Endothelial cell of umbilical vein (primary cell): ENCODE results near the gene AIG1. TPM values are rescaled to one million over a fixed set of nuclear protein-coding genes. Genes with fewer than 3 reads are reported as not detected.

ENCODE experiments used
- BruUV-seq: library from RNA; stranded (reverse); fragments of 400-500 nt; replicated peaks from 2 replicates; lab custom pipeline; 2021; lab: Mats Ljungman, UMichigan
- CTCF ChIA-PET: fragments of 300-600, 350-600 bp; sonication (Branson Sonifier 250); formaldehyde crosslinking; loops from one replicate; lab custom pipeline; 2021; ENCODE audit warnings: antibody characterized with exemption, inconsistent platforms; lab: Charles Lee
- POLR2A ChIA-PET: fragments of 300-600, 350-600 bp; sonication (Branson Sonifier 250); formaldehyde crosslinking; loops from one replicate; lab custom pipeline; 2021; ENCODE audit warnings: antibody characterized with exemption, inconsistent platforms; lab: Charles Lee
- DNase-seq: peaks from one replicate; pipeline ENCODE4 v3.0.0-alpha.2; 2011; ENCODE audit warnings: low read depth, low spot score
- FAIRE-seq: peaks from 2 replicates; lab custom pipeline; 2011; peaks lifted over from hg19 to GRCh38; lab: Jason Lieb, UNC
- H2AFZ ChIP-seq: 2 replicates; pipeline ENCODE4 v1.6.0; 2012; ENCODE audit warnings: low read depth, low read length, control low read depth, inconsistent platforms
- H3K27ac ChIP-seq: 2 replicates; pipeline ENCODE4 v1.5.1; 2011; ENCODE audit warnings: low read depth, mild to moderate bottlenecking, control low read depth, low read length, moderate library complexity; ENCODE audit not compliant: insufficient read depth
- H3K27me3 ChIP-seq, 2 experiments: 2 replicates each; pipeline versions ENCODE4 v1.6.0 to v1.6.1; 2011; ENCODE audit warnings: low read length in 2 of 2, mixed read lengths in 1 of 2; ENCODE audit not compliant: control insufficient read depth in 2 of 2, insufficient read depth in 2 of 2
- H3K36me3 ChIP-seq, 2 experiments: 2 replicates in 1 of 2; 3 replicates in 1 of 2; pipeline ENCODE4 v1.5.1; 2011; ENCODE audit warnings: low read length in 2 of 2, mild to moderate bottlenecking in 1 of 2, moderate library complexity in 1 of 2; ENCODE audit not compliant: control insufficient read depth in 2 of 2, insufficient read depth in 2 of 2; ENCODE audit errors: extremely low read depth in 1 of 2
- H3K4me1 ChIP-seq: 3 replicates; pipeline ENCODE4 v1.5.1; 2011; ENCODE audit warnings: mild to moderate bottlenecking, low read length; ENCODE audit not compliant: control insufficient read depth, insufficient read depth; ENCODE audit errors: extremely low read depth
- H3K4me2 ChIP-seq: 2 replicates; pipeline ENCODE4 v1.6.1; 2011; ENCODE audit warnings: low read length, control low read depth, mixed read lengths; ENCODE audit not compliant: insufficient read depth
- H3K4me3 ChIP-seq, 3 experiments: fragments of 200-600 bp in 1 of 3; sonication (generic), shearing (Covaris generic) in 1 of 3; replicated peaks in 1 of 3; 2 replicates each; pipeline ENCODE4 v1.5.1; 2011 to 2016; ENCODE audit warnings: control low read depth in 3 of 3, low read length in 3 of 3, mild to moderate bottlenecking in 2 of 3, inconsistent platforms in 1 of 3, low read depth in 1 of 3, moderate library complexity in 1 of 3; ENCODE audit not compliant: insufficient read depth in 1 of 3
- H3K79me2 ChIP-seq: 2 replicates; pipeline ENCODE4 v1.6.0; 2012; ENCODE audit warnings: low read length, inconsistent platforms; ENCODE audit not compliant: control insufficient read depth, insufficient read depth
- H3K9ac ChIP-seq: replicated peaks from 2 replicates; pipeline ENCODE3; 2011; ENCODE audit warnings: low read length, control low read depth; ENCODE audit not compliant: insufficient read depth; ENCODE audit errors: extremely low read depth
- H3K9me1 ChIP-seq: replicated peaks from 3 replicates; pipeline ENCODE4 v1.6.0; 2011; ENCODE audit warnings: mild to moderate bottlenecking, low read length; ENCODE audit not compliant: control insufficient read depth, insufficient read depth; ENCODE audit errors: extremely low read depth
- H3K9me3 ChIP-seq: replicated peaks from 2 replicates; pipeline ENCODE4 v1.5.1; 2012; ENCODE audit warnings: low read length, inconsistent platforms; ENCODE audit not compliant: control insufficient read depth, insufficient read depth
- H4K20me1 ChIP-seq: replicated peaks from 2 replicates; pipeline ENCODE3; 2011; ENCODE audit warnings: mild to moderate bottlenecking, low read length; ENCODE audit not compliant: control insufficient read depth, insufficient read depth; ENCODE audit errors: extremely low read depth
- EZH2 ChIP-seq: IDR thresholded peaks from 2 replicates; pipeline ENCODE4 v1.6.1; 2012; ENCODE audit warnings: borderline replicate concordance, low read depth, mild to moderate bottlenecking, moderate library complexity, low read length, inconsistent platforms; ENCODE audit not compliant: severe bottlenecking
- FOS ChIP-seq: IDR thresholded peaks from 2 replicates; pipeline ENCODE4 v1.6.1; 2011; ENCODE audit warnings: mild to moderate bottlenecking, low read length, moderate library complexity, borderline replicate concordance; ENCODE audit not compliant: insufficient read depth
- GATA2 ChIP-seq: IDR thresholded peaks from 2 replicates; pipeline ENCODE4 v1.7.0; 2011; ENCODE audit warnings: low read depth, mild to moderate bottlenecking, moderate library complexity, mixed read lengths, low read length; ENCODE audit not compliant: insufficient read length, insufficient read depth
- JUN ChIP-seq: IDR thresholded peaks from 2 replicates; pipeline ENCODE4 v1.6.1; 2011; ENCODE audit warnings: borderline replicate concordance, low read depth; ENCODE audit not compliant: insufficient read length, insufficient read depth
- MYC ChIP-seq: IDR thresholded peaks from one replicate; pipeline ENCODE4 v1.6.1; 2011; ENCODE audit warnings: mild to moderate bottlenecking, low read depth, low read length
- POLR2A ChIP-seq: IDR thresholded peaks from 2 replicates; pipeline ENCODE4 v1.6.1; 2012; ENCODE audit warnings: low read depth, mild to moderate bottlenecking, control low read depth, low read length
- POLR2AphosphoS5 ChIP-seq: IDR thresholded peaks from 2 replicates; pipeline ENCODE4 v1.6.1; 2012; ENCODE audit warnings: low read depth, mild to moderate bottlenecking, control low read depth, low read length, moderate library complexity; ENCODE audit not compliant: insufficient read depth
- dilution Hi-C: fragments of 300-500 bp; cut with MboI; formaldehyde crosslinking; loops from one replicate; pipeline ENCODE4 v1.15.0; 2019; ENCODE audit warnings: low sequenced_read_pairs; ENCODE audit not compliant: extremely low pct_ligation_motif_present
- intact Hi-C: fragments of 100-400 bp; cut with micrococcal nuclease; formaldehyde crosslinking; loops from one replicate; pipeline ENCODE4 v1.10.0; 2022
- polyA plus RNA-seq, 4 experiments: library from polyadenylated mRNA; depleted of rRNA in 3 of 4; stranded (reverse) in 3 of 4; unstranded in 1 of 4; fragments of >200 nt; gene quantifications; 2 replicates each; pipeline versions ENCODE4 v1.2.1 to v1.2.3, GENCODE V29; 2011 to 2012; ENCODE audit warnings: missing spikeins in 1 of 4
- total RNA-seq: library from RNA; stranded (reverse); gene quantifications from 2 replicates; pipeline ENCODE4 v1.2.3, GENCODE V29; 2021
- TF ChIP-seq, protein P1 (sequence below): IDR thresholded peaks from 2 replicates; pipeline ENCODE4 v1.6.1; 2011; ENCODE audit not compliant: insufficient read depth, insufficient read length
- TF ChIP-seq, protein P2 (sequence below), 2 donors: IDR thresholded peaks; 1 replicate in 1 of 2; 2 replicates in 1 of 2; pipeline ENCODE4 v1.5.1; 2011; ENCODE audit warnings: low read length in 2 of 2, mild to moderate bottlenecking in 2 of 2, moderate library complexity in 2 of 2, control low read depth in 1 of 2, inconsistent platforms in 1 of 2, low read depth in 1 of 2; ENCODE audit not compliant: insufficient read depth in 1 of 2; ENCODE audit errors: extremely low read depth in 1 of 2

AIG1 gene
- total and polyA plus RNA-seq, 2 donors (not counting 3 experiments of a cell fraction or from before 2014, with no cell fraction given), result 17.7 to 22.7 TPM

DNA sequence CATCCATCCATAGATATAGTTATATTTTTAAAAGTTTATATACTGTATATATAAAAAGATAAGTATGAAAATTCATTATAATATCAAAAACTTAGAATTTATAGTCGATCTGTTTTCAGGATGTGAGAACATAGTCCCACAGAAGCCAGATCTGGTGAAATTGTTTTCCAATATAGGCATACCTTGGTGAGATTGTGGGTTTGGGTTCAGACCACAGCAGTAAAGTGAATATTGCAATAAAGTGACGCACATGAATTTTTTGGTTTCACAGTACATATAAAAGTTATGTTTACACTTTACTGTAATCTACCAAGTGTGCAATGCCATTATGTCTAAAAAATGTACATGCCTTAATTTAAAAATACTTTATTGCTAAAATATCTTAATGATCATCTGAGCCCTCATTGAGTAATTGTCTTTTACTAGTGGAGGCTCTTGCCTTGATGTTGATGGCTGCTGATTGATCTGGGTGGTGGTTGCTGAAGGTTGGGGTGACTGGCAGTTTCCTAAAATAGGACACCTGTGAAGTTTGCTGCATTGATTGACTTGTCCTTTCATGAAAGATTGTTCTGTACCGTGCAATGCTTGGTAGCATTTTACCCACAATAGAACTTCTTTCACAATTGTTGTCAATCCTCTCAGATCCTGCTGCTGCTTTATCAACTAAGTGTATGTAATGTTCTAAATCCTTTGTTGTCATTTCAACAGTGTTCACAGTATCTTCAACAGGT, 29.8 kb downstream of the AIG1 start:
- intact Hi-C loops, result no loop called here
- BruUV-seq, result no TSS peak
- no peak overlapping the region for H3K9ac ChIP-seq

More for the DNA sequence above, 29.8 kb downstream of the AIG1 start:
- H3K4me2 ChIP-seq, result no peak overlapping the region
- TF ChIP-seq, protein P1, sequence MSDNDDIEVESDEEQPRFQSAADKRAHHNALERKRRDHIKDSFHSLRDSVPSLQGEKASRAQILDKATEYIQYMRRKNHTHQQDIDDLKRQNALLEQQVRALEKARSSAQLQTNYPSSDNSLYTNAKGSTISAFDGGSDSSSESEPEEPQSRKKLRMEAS, result no peak
- TF ChIP-seq MYC (no peak), POLR2A (no peak), EZH2 (no peak), JUN (no peak), GATA2 (no peak), FOS (no peak), POLR2AphosphoS5 (no peak)
- TF ChIP-seq, protein P2, sequence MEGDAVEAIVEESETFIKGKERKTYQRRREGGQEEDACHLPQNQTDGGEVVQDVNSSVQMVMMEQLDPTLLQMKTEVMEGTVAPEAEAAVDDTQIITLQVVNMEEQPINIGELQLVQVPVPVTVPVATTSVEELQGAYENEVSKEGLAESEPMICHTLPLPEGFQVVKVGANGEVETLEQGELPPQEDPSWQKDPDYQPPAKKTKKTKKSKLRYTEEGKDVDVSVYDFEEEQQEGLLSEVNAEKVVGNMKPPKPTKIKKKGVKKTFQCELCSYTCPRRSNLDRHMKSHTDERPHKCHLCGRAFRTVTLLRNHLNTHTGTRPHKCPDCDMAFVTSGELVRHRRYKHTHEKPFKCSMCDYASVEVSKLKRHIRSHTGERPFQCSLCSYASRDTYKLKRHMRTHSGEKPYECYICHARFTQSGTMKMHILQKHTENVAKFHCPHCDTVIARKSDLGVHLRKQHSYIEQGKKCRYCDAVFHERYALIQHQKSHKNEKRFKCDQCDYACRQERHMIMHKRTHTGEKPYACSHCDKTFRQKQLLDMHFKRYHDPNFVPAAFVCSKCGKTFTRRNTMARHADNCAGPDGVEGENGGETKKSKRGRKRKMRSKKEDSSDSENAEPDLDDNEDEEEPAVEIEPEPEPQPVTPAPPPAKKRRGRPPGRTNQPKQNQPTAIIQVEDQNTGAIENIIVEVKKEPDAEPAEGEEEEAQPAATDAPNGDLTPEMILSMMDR (IDR thresholded peaks at IDR 0.05; ENCODE audit: extremely low read depth in 1 of 2, insufficient read depth in 1 of 2, low read depth in 1 of 2, low read length in 2 of 2), result no peak
- H2AFZ ChIP-seq, result no peak overlapping the region
- no peaks in the 10 kb centered on the region for H3K79me2 ChIP-seq
- no peak overlapping the region for H3K27ac ChIP-seq
- DNase-seq (no peak), FAIRE-seq (no peak)
- ChIA-PET CTCF (no interaction called here), POLR2A (no interaction called here)
- dilution Hi-C loops, result no loop called here
- H3K4me3 ChIP-seq, result no peak overlapping the region
- no peaks in the 10 kb centered on the region for H3K9me3 ChIP-seq
- no peaks in the 10 kb centered on the region for H4K20me1 ChIP-seq
- H3K4me1 ChIP-seq, result no peaks in the 10 kb centered on the region
- no peaks in the 10 kb centered on the region for H3K27me3 ChIP-seq
- no peaks in the 10 kb centered on the region for H3K36me3 ChIP-seq
- no peaks in the 10 kb centered on the region for H3K9me1 ChIP-seq
